HG02970 (cell line): ENCODE data around the gene TRIM10.
"Not testable (repeated sequence)": the region's sequence is repeated elsewhere in the genome, so short reads cannot be mapped to it uniquely, and the experiment has no call there.

Source experiments
- ATAC-seq: cut with Tn5 transposase; IDR thresholded peaks from one replicate; pipeline ENCODE4 v1.9.1; 2021; ENCODE audit warnings: mild to moderate bottlenecking, moderate library complexity, moderate number of reproducible peaks; ENCODE audit not compliant: unreplicated experiment, low FRiP score

The TRIM10 gene

DNA sequence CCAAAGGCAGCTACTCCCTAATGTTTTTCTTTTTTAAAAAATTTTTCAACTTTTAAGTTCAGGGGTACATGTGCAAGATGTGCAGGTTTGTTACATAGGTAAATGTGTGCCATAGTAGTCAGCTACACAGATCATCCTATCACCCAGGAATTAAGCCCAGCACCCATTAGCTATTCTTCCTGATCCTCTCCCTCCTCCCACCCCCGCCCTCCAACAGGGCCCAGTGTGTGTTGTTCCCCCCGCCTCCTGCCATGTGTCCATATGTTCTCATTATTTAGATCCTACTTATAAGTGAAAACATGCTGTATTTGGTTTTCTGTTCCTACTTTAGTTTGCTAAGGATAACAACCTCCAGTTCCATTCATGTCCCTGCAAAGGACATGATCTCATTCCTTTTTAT lies 14.8 kb upstream of the TRIM10 start:
- ATAC-seq, result no peak

DNA sequence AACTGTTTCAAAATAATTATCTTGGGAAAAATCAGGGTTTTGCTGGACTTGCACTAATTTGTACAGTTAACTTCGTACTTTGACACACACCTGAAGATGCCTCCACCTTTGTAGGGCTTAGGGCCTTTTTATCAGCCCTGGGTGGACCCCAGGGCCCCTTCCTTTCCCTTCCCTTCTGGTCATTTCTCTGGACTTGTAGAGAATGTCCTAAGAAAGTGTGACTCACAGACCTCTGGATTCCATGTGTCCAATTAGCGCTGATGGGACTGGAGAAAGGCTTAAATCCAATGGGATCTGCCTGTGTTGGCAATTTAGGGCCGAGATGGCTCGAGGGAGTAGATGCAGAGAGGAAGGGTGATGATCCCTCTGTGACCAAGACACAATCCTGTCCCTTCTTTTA lies 11.7 kb upstream of the TRIM10 start:
- ATAC-seq, result no peak

DNA sequence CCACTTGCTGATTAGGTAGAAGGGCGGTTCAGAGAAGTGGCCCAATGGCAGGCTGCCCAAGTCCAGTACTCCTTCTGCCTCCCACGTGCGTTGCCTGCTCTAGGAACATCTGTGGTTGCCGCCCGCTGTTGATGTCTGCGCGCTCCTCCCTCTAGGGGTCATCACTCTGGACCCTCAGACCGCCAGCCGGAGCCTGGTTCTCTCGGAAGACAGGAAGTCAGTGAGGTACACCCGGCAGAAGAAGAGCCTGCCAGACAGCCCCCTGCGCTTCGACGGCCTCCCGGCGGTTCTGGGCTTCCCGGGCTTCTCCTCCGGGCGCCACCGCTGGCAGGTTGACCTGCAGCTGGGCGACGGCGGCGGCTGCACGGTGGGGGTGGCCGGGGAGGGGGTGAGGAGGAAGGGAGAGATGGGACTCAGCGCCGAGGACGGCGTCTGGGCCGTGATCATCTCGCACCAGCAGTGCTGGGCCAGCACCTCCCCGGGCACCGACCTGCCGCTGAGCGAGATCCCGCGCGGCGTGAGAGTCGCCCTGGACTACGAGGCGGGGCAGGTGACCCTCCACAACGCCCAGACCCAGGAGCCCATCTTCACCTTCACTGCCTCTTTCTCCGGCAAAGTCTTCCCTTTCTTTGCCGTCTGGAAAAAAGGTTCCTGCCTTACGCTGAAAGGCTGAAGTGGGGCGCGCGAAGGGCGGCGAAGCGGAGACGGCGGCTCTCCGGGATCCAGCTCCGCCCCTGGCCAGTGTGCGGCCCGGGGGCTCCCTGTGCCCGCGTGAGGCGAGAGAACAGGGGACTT lies 10.9 kb upstream of the TRIM10 start:
- no peak for ATAC-seq

DNA sequence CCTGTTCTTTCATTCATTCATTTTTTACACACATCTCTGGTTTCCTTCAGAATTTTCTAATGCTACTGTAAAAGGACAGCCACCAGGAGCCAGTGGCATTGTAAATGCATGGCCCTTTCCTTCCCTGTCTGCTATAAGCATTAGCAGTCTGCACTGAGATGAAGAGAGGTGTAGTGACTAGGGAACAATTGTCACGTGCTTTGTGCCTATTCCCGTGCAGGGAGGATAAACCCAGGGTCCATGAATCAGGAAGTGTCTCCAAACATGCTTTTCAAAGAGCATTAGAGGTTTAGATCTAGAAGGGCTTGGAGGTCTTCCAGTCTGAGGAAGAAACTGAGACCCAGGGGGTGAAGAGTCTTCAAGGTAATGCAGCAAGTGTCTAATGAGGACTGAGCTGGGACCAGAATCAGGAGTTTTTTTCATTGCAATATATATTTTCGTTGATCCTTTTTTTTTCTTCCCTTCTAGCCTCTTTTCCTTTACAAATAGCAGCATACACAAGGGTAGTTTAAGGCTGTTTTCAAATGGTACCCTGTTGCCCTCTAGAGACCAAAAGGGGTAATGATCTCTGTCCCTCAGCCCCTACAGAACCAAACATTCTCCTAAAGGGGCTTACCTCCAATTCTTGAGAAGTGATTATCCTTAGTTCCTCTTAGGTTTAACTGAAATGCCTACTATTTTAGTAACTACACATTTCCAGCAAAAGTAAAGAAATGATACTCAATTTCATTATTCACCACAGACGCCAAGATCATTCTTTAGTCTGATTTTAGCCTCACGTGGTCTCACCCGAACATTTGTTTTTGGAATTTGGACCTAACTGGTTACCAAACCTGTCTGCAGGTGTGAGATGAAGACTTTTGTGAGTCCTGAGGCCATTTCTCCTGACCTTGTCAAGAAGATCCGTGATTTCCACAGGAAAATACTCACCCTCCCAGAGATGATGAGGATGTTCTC lies 8.9 kb upstream of the TRIM10 start:
- ATAC-seq, result no peak

DNA sequence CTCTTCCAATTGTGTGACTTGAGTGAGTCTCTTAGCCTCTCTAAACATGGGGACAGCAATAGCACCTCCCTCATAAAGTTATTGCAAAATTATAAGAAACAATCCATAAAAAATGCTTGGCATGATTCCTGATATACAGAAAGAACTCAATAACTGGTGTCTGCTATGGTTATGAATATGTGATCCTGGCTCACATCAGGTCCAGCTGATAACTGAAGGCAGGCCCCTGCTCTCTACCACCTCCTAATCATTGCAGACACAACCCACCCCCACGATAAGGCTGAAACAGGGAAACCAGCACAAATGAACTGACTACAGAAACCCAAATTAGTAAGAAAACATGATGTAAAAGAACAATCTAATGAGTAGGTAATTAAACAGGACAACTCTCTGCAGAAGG lies 7.7 kb upstream of the TRIM10 start:
- ATAC-seq, result no peak

DNA sequence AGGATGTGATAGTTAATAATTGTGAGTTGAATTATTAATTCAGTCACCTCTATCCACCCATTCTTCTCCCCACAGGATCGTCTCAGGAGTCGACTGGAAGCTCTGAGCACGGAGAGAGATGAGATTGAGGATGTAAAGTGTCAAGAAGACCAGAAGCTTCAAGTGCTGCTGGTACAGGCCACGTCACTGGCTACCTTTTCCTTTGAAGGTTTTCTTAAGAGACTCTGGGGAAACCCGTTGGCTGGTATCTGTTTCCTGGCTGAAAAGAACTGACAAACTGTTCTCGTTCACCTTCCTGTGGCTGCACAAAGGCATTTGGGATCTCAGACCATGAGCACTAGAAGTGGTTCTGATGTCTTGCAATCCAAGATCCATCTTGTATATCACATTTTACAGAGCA lies 6.1 kb upstream of the TRIM10 start:
- no peak for ATAC-seq

DNA sequence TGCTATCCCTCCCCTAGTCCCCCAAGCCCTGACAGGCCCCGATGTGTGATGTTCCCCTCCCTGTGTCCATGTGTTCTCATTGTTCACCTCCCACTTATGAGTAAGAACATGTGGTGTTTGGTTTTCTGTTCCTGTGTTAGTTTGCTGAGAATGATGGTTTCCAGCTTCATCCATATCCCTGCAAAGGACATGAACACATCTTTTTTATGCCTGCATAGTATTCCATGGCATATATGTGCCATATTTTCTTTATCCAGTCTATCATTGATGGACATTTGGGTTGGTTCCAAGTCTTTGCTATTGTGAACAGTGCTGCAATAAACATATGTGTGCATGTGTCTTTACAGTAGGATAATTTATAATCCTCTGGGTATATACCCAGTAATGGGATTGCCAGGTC lies 4.2 kb upstream of the TRIM10 start:
- not testable (repeated sequence) for ATAC-seq

DNA sequence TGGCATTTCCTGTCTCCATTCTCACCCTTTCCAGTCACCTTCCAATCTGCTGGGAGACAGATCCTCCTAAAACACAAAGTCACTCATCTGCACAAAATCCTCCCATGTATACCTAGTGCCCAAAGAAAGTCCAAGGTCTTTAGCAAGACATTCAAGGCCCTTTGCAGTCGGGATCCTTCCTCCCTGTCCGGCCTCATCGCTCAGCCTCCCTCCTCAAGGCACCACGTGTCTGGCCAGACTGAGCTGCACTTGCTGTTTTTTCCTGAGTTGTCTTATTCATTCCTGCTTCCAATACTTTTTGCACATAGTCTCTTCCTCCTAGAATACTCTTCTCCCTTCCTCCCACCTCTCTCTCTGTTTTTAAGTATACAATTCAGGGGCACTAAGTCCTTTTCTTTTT lies 3.7 kb upstream of the TRIM10 start:
- no peak for ATAC-seq

DNA sequence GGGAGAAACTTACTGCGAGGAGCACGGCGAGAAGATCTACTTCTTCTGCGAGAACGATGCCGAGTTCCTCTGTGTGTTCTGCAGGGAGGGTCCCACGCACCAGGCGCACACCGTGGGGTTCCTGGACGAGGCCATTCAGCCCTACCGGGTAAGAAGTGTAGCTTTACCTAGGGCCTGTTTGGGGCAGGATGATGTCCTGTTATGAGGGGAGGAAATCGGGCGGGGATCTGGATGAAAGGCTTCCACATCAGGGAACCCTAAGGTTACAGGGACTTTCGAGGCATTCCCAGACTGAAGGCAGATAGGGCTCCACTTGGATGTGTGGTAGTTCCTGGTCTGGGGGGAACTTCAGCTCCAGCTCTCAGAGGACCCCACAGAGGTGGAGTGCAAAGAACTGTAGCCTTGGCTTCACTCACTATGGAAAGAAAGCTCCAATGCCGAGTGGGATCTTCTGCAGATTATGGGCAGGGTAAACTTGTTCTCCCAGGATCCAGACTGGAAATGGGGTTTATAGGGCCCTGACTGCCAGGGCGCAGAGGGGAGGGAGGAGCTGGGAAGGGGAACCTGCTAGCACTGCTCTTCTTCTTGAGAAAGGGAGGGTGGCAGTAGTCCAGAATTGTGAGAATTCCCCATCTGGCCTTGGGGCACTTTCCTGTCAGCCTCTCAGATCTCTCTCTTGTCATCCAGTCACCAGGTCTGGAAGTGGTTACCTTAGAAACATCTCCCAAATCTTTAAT lies 3.1 kb upstream of the TRIM10 start:
- ATAC-seq, result no peak

DNA sequence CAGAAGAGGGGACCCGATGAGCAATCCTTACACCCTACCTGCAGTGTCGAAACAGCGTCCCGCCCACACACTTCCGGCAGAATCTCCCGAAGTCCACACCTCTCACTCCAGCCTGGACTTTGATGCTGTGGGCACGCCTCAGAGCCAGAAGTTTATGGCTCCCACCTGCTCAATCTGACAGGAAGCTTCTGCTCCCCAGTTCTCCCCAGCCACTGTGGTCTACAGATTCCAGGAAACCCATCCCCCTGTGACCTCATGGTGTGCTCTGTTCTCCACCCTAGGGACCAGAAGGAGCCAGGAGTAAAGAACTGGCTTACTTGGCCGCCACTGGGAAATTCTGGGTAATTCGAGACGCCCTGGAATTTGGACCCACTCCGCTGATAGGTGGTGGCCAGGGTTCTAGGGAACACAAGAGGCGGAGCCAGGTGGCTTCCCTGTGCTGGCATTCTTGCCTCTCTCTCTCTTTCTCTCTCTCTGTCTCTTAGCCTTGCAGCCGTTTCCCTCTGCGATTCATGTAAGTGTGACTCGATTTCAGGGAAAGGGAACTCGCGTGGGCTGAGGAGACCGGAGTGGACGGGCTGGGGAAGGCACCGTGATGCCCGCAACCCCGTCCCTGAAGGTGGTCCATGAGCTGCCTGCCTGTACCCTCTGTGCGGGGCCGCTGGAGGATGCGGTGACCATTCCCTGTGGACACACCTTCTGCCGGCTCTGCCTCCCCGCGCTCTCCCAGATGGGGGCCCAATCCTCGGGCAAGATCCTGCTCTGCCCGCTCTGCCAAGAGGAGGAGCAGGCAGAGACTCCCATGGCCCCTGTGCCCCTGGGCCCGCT lies 2.3 kb upstream of the TRIM10 start, which contains the start of gene TRIM15:
Gene TRIM15 (plus strand): TSS at position 457 of the 828 bp plus-strand sequence. CDS start 139 bp downstream, at position 596.
- no peak for ATAC-seq

DNA sequence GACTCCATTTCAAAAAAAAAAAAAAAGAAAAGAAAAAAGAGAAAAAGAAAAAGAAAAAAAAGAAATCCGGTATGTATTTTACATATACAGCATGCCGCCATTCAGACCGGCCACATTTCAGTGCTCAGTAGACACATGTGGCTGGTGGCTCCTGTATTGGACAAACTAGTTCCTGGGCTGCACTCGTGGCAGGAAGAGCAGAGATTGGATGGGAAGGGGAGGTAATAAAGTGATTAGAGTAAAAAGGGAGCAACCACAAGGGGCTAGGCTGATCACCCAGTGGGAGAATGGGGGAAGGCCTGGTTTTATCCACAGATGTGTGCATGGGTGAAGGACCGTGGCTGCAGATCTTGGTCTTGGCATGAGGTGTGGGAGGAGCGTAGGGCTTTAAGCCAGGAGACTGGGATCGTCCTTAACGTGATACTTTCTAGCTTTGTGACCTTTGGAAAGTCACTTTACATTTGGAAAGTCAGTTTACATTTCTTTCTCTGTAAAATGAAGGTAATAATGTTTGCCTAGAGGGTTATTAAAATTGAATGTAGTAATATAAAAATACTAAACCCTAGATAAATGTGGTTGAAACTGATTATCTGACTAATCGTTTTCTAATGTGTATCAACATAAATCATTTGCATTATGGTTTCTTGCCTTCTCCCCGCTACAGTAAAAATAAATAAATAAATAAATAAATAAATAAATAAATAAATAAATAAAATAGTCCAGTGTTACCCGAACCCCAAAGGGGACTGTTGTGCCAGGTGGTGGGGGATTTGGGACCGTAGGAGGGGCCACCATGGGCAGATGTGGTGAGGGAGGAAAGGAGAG lies 1.5 kb upstream of the TRIM10 start:
- ATAC-seq, result no peak

DNA sequence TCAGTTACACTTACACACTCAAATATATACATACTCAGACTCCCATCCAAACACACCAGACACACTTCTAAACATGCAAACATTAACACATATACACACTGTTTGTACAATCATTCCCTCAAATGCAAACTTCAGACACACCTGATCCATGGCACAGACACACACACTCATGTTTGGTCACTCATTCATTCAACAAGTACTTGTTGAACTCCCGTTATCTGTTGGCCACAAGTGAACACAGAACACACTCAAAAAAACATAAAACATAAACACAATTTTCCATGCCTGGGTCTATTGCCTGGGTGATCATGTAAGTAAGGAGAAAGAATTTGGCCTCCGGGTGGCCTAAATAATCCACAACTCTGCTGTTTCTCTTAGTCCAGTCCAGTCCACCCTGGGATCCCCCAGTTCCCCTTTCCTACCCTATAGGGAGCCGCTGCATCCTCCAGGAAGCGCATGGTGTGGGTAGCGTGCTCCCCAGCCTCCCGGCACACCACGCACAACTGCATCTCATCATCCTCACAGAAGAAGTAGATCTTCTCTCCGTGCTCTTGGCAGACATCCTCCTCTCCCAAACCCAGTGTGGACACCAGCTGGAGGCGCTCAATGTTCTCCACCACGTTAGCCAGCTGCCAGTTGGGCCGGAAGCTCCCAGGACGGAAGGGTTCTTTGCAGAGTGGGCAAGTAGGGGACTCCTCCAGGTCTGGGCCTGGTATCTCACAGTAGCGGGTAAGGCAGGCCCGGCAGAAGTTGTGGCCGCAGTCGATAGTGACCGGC lies 815 bp downstream of the TRIM10 start:
- no peak for ATAC-seq

DNA sequence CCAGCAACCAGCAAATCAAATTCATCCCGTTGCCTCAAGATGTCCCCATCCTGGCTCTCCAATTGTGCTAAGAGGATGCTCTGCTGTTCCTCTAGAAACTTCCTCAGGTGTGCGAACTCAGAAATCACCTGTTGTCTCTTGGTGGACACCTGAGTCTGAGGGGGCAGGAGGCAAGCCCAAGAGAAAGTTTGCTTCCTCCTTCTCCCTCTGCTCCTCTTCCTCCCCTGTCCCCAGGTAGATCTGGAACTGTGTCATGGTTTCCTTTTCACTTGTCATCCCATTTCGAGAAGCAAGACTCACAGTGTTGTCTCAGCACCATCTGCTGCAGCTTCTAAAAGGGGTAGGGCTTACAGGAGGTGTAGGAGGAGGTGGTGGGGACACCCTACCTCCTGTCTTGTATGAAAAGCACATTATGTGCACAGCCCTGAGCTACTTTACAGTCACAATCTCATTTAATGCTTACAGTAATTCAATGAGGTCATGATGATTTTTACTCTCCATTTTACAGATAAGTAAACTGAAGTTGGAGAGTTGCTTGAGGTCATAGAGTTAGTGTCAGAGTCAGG lies 2.5 kb downstream of the TRIM10 start:
- no peak for ATAC-seq

DNA sequence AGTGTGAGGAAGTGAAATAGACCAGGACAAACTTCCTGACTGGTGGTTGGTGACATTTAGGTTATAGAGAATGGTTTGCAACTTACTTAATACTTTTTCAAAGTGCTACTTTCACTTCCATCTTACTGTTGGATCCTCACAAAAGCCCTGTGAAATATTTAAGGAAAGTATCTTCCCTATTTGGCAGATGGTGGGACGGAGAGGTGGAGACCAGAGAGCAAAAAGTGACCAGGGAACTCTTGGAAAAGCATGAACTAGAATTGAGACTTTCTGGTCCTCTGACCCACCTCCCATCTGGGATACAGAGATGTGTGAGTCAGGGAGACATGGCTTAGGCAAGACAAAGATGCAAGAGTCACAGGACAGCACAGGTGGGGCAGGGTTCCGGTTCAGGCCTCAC lies 3.0 kb downstream of the TRIM10 start:
- no peak for ATAC-seq

DNA sequence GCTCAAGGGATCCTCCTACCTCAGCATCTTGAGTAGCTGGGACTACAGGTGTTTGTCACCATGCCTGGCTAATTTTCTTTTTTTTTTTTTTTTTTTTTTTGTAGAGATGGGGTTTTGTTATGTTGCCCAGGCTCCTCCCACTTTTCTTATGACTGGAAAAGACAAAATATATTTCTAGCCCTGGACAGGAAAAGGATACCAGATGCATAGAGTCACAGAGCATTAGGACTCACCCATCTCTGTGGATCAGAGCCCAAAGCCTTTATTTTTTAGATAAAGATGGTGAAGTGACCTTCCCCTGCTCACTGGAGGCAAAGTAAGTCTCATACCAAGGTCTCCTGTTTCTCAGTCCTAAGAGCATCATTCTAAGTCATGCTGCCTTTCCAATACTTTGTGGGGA lies 3.4 kb downstream of the TRIM10 start:
- ATAC-seq, result no peak

DNA sequence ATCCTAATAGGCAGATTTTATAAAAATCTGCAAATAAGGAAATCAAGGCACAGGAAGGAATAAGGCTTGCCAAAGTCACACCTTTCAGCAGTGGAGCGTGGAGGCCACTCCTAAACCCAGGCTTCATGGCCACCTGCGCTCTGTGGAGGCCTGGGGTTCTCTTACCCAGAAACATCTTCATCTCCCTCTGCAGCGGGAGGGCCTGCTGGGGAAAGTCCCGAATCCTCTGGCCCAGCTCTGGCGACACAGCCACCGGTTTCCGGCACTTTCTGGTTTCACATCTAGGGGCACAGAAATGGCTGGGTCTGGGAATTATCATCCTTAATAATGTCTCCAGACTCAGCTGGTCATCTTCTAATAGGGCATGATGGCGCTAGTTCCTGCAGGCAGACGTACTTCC lies 4.2 kb downstream of the TRIM10 start:
- ATAC-seq, result no peak

DNA sequence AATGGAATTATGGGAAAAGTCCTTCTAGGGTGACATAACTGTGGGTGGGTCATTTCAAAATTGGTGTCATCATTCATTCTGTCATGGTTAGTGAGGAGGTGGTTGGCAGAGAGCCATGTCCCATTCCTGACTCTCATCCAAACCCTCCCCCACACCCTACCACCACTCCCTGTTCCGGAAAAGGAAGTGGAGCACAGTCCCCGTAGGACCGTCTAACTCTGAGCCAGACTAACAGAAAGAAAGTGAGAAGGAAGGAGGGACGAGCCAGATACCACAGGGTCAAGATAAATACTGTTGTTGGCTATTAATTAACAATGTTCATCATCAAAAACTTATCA lies 4.8 kb downstream of the TRIM10 start:
- ATAC-seq, result no peak
